ENCODE measurements around the gene BEND7. TPM values are rescaled to one million over a fixed set of nuclear protein-coding genes. Genes with fewer than 3 reads are reported as not detected.

The BEND7 gene
- total RNA-seq, 3 donors from 2014 or later, result 17.1 to 33.4 (median 28.7) TPM

DNA sequence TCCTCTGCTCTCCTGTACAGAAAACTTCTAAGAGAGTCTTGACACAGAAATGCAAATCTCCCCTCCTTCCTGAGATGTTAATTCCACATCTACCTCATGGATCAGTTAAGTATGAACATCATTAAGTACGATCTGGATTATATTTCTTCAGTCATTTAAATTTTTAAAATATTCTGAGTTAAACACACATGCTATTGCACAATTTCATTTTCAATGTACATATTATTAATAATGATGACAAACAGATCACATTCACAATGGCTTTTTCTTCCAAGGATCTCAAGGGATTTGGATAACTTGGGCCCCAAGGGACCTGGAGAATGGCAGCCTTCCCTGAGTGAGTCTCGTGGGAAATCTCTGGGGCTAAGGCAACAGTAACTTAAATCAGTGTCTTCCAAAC, 16.2 kb downstream of the BEND7 start:
- no peaks in the 10 kb centered on the region for H3K9me3 ChIP-seq
- no peak for ATAC-seq
- DNase-seq, result no peak
- no peaks in the 10 kb centered on the region for H3K4me1 ChIP-seq (ENCODE audit: low read depth)
- intact Hi-C loops (cut with DNase I, micrococcal nuclease), result no loop called here
- no peaks in the 10 kb centered on the region for H3K36me3 ChIP-seq (ENCODE audit: low read depth)
- no peak overlapping the region for H3K4me3 ChIP-seq
- TF ChIP-seq CTCF (IDR thresholded peaks at IDR 0.05), result no peak

- TF ChIP-seq CTCF (IDR thresholded peaks at IDR 0.05), result no peak
- no peaks in the 10 kb centered on the region for H3K9me3 ChIP-seq
- H3K4me3 ChIP-seq, result no peak overlapping the region
- intact Hi-C loops (cut with DNase I, micrococcal nuclease), result no loop called here
- no peak for ATAC-seq
- H3K36me3 ChIP-seq (ENCODE audit: low read depth), result no peaks in the 10 kb centered on the region
- H3K4me1 ChIP-seq (ENCODE audit: low read depth), result no peaks in the 10 kb centered on the region
- DNase-seq, result no peak
These were observed 17.4 kb downstream of the BEND7 start for GRCh38 chr10:13511409-13511808.

GRCh38 chr10:13505052-13505680, 23.6 kb downstream of the BEND7 start:
- intact Hi-C loops (cut with DNase I, micrococcal nuclease), result no loop called here
- H3K4me1 ChIP-seq (ENCODE audit: low read depth), result no peaks in the 10 kb centered on the region
- ATAC-seq (no peak), DNase-seq (no peak)
- TF ChIP-seq CTCF (IDR thresholded peaks at IDR 0.05), result no peak
- H3K4me3 ChIP-seq, result no peak overlapping the region
- no peaks in the 10 kb centered on the region for H3K36me3 ChIP-seq (ENCODE audit: low read depth)
- no peaks in the 10 kb centered on the region for H3K9me3 ChIP-seq

- Histone ChIP-seq H3K36me3 (ENCODE audit: low read depth) (no peaks in the 10 kb centered on the region), H3K4me1 (ENCODE audit: low read depth) (no peaks in the 10 kb centered on the region), H3K4me3 (no peak overlapping the region), H3K9me3 (no peaks in the 10 kb centered on the region)
- ATAC-seq, result no peak
- DNase-seq, result no peak
- intact Hi-C loops (cut with DNase I, micrococcal nuclease), result no loop called here
- TF ChIP-seq CTCF (IDR thresholded peaks at IDR 0.05), result no peak
These were observed 24.9 kb downstream of the BEND7 start for GRCh38 chr10:13503745-13504463.

- Histone ChIP-seq H3K4me3 (no peak overlapping the region), H3K9me3 (no peaks in the 10 kb centered on the region), H3K36me3 (ENCODE audit: low read depth) (no peaks in the 10 kb centered on the region), H3K4me1 (ENCODE audit: low read depth) (no peaks in the 10 kb centered on the region)
- intact Hi-C loops (cut with DNase I, micrococcal nuclease), result no loop called here
- TF ChIP-seq CTCF (IDR thresholded peaks at IDR 0.05), result no peak
- no peak for DNase-seq
- ATAC-seq, result no peak
These were observed 26.4 kb downstream of the BEND7 start for GRCh38 chr10:13502380-13502779.
